HCT116 (cell line): Measurements from ENCODE around the gene TECTA. TPM values are rescaled to one million over a fixed set of nuclear protein-coding genes. Genes with fewer than 3 reads are reported as not detected.

Experiments used
- ATAC-seq: fragments of 200-7000 bp; cut with Tn5 transposase; 2 replicates; pipeline ENCODE4 v1.9.1; 2020; ENCODE audit warnings: mild to moderate bottlenecking, moderate library complexity
- BruUV-seq: library from RNA; stranded (reverse); fragments of 400-500 nt; replicated peaks from 2 replicates; lab custom pipeline; 2021; lab: Mats Ljungman, UMichigan
- CTCF ChIA-PET: fragments of 300-600 bp; sonication (Branson Sonifier 250); formaldehyde crosslinking; loops from one replicate; lab custom pipeline; 2021; ENCODE audit warnings: antibody characterized with exemption; lab: Charles Lee
- POLR2A ChIA-PET: fragments of 300-600, 350-600 bp; sonication (Branson Sonifier 250); formaldehyde crosslinking; loops from one replicate; lab custom pipeline; 2021; ENCODE audit warnings: antibody characterized with exemption; lab: Charles Lee
- RAD21 ChIA-PET, 2 experiments: fragments of 300-600 bp; sonication (Branson Sonifier 250); formaldehyde crosslinking; loops; one replicate each; lab custom pipeline; 2023; ENCODE audit warnings: low total read pairs in 2 of 2; ENCODE audit not compliant: uncharacterized antibody in 2 of 2, unreplicated experiment in 2 of 2, low non-redundant PET in 1 of 2; lab: Charles Lee
- DNase-seq: peaks from one replicate; pipeline ENCODE4 v3.0.0-alpha.2; 2010; ENCODE audit warnings: low read depth, low spot score
- H2AFZ ChIP-seq: fragments of 200-600 bp; shearing (Covaris generic), sonication (generic); 2 replicates; pipeline ENCODE4 v1.6.1; 2017; ENCODE audit warnings: low read depth, mixed run types, mixed read lengths, antibody characterized with exemption, low read length; ENCODE audit not compliant: poor library complexity, severe bottlenecking
- H3K27ac ChIP-seq: 2 replicates; pipeline ENCODE4 v1.5.1; 2012; ENCODE audit warnings: low read depth, low read length
- H3K27me3 ChIP-seq: fragments of 200-600 bp; sonication (generic); 2 replicates; pipeline ENCODE4 v1.6.1; 2016; ENCODE audit warnings: mixed run types, low read length, mixed read lengths; ENCODE audit not compliant: insufficient read depth
- H3K36me3 ChIP-seq, 2 experiments: fragments of 200-500 bp in 1 of 2; fragments of 200-600 bp in 1 of 2; sonication (Bioruptor generic) in 1 of 2; sonication (generic) in 1 of 2; 2 replicates each; pipeline versions ENCODE4 v1.5.1 to v1.6.1; 2014 to 2016; ENCODE audit warnings: low read length in 2 of 2, inconsistent platforms in 1 of 2, mixed read lengths in 1 of 2, mixed run types in 1 of 2; ENCODE audit not compliant: insufficient read depth in 2 of 2, control insufficient read depth in 1 of 2
- H3K4me1 ChIP-seq, 2 experiments: fragments of 200-600 bp in 1 of 2; sonication (generic) in 1 of 2; 2 replicates each; pipeline versions ENCODE4 v1.5.1 to v1.6.1; 2012 to 2017; ENCODE audit warnings: low read length in 2 of 2, inconsistent platforms in 1 of 2, mild to moderate bottlenecking in 1 of 2, mixed read lengths in 1 of 2, mixed run types in 1 of 2, moderate library complexity in 1 of 2; ENCODE audit not compliant: insufficient read depth in 2 of 2, control insufficient read depth in 1 of 2
- H3K4me2 ChIP-seq: fragments of 200-600 bp; sonication (generic); 2 replicates; pipeline ENCODE4 v1.6.1; 2017; ENCODE audit warnings: mixed run types, low read length, mixed read lengths
- H3K4me3 ChIP-seq, 2 experiments: fragments of 200-600 bp in 1 of 2; sonication (generic) in 1 of 2; replicated peaks in 1 of 2; 2 replicates each; pipeline ENCODE4 v1.5.1; 2011 to 2016; ENCODE audit warnings: low read length in 2 of 2, control low read depth in 1 of 2, low read depth in 1 of 2, mild to moderate bottlenecking in 1 of 2, mixed read lengths in 1 of 2, mixed run types in 1 of 2
- H3K79me2 ChIP-seq: fragments of 200-600 bp; sonication (generic); 2 replicates; pipeline ENCODE4 v1.6.1; 2017; ENCODE audit warnings: mild to moderate bottlenecking, mixed run types, low read length, moderate library complexity, mixed read lengths; ENCODE audit not compliant: insufficient read depth
- H3K9ac ChIP-seq: fragments of 200-600 bp; sonication (generic); 2 replicates; pipeline ENCODE4 v1.6.1; 2016; ENCODE audit warnings: low read length, mixed read lengths
- H3K9me2 ChIP-seq: fragments of 200-600 bp; sonication (generic), shearing (Covaris generic); 2 replicates; pipeline ENCODE4 v1.6.1; 2017; ENCODE audit warnings: mixed run types, mild to moderate bottlenecking, moderate library complexity; ENCODE audit not compliant: insufficient read depth
- H3K9me3 ChIP-seq, 2 experiments: fragments of 200-500 bp in 1 of 2; fragments of 200-600 bp in 1 of 2; sonication (Bioruptor generic) in 1 of 2; sonication (generic) in 1 of 2; 2 replicates each; pipeline ENCODE4 v1.6.1; 2014 to 2017; ENCODE audit warnings: low read length in 2 of 2, mixed read lengths in 2 of 2, inconsistent platforms in 1 of 2, low read depth in 1 of 2, mild to moderate bottlenecking in 1 of 2, mixed run types in 1 of 2, moderate library complexity in 1 of 2; ENCODE audit not compliant: control insufficient read depth in 1 of 2, insufficient read depth in 1 of 2
- H4K20me1 ChIP-seq: fragments of 200-600 bp; sonication (generic), shearing (Covaris generic); 2 replicates; pipeline ENCODE4 v1.6.1; 2017; ENCODE audit warnings: mixed run types, mild to moderate bottlenecking, moderate library complexity; ENCODE audit not compliant: insufficient read depth
- EGR1 ChIP-seq: IDR thresholded peaks from 2 replicates; pipeline ENCODE4 v1.6.1; 2012; ENCODE audit warnings: low read depth
- ELF1 ChIP-seq: IDR thresholded peaks from 2 replicates; pipeline ENCODE4 v1.6.1; 2012; ENCODE audit warnings: low read depth, borderline replicate concordance
- EZH2 ChIP-seq: fragments of 200-600 bp; sonication (generic); IDR thresholded peaks from 2 replicates; pipeline ENCODE4 v1.6.1; 2017; ENCODE audit warnings: antibody characterized with exemption, mixed run types
- EZH2phosphoT487 ChIP-seq: fragments of 200-600 bp; IDR thresholded peaks from 2 replicates; pipeline ENCODE4 v1.6.1; 2018; ENCODE audit warnings: antibody characterized with exemption, borderline replicate concordance
- JUND ChIP-seq: IDR thresholded peaks from 2 replicates; pipeline ENCODE4 v1.6.1; 2012
- POLR2AphosphoS5 ChIP-seq: IDR thresholded peaks from 2 replicates; pipeline ENCODE4 v1.6.1; 2011; ENCODE audit warnings: mild to moderate bottlenecking, low read depth, low read length, moderate library complexity
- SIN3A ChIP-seq: IDR thresholded peaks from 2 replicates; pipeline ENCODE4 v1.6.1; 2012; ENCODE audit warnings: low read depth
- SP1 ChIP-seq: IDR thresholded peaks from 2 replicates; pipeline ENCODE4 v1.6.1; 2012; ENCODE audit warnings: low read depth
- SRF ChIP-seq: IDR thresholded peaks from 2 replicates; pipeline ENCODE4 v1.6.1; 2012; ENCODE audit warnings: low read depth
- TCF7L2 ChIP-seq: IDR thresholded peaks from 2 replicates; pipeline ENCODE4 v1.7.0; 2011; ENCODE audit warnings: borderline replicate concordance, inconsistent platforms; ENCODE audit not compliant: insufficient read depth, insufficient read length; ENCODE audit errors: extremely low read depth
- YY1 ChIP-seq: IDR thresholded peaks from 2 replicates; pipeline ENCODE4 v1.6.1; 2011; ENCODE audit warnings: low read length, low read depth, moderate library complexity, mild to moderate bottlenecking; ENCODE audit not compliant: insufficient replicate concordance; ENCODE audit errors: extremely low read depth
- ZNF274 ChIP-seq: fragments of 200-500 bp; sonication (Bioruptor generic); IDR thresholded peaks from 2 replicates; pipeline ENCODE4 v1.6.1; 2014; ENCODE audit warnings: mild to moderate bottlenecking, low read depth, low read length, inconsistent platforms
- intact Hi-C: fragments of 100-400 bp; cut with micrococcal nuclease; formaldehyde crosslinking; loops from 2 replicates; pipeline ENCODE4 v1.10.0; 2022
- total RNA-seq: library from RNA; stranded (reverse); gene quantifications from one replicate; pipeline ENCODE4 v1.2.1, GENCODE V29; 2021; ENCODE audit not compliant: unreplicated experiment
- TF ChIP-seq, protein P1 (sequence below): IDR thresholded peaks from 2 replicates; pipeline ENCODE4 v1.6.1; 2012
- TF ChIP-seq, protein P2 (sequence below): IDR thresholded peaks from 2 replicates; pipeline ENCODE4 v1.6.1; 2012; ENCODE audit warnings: low read depth

TECTA gene
- total RNA-seq, 1 experiment from 2014 or later = 0.81 TPM

DNA sequence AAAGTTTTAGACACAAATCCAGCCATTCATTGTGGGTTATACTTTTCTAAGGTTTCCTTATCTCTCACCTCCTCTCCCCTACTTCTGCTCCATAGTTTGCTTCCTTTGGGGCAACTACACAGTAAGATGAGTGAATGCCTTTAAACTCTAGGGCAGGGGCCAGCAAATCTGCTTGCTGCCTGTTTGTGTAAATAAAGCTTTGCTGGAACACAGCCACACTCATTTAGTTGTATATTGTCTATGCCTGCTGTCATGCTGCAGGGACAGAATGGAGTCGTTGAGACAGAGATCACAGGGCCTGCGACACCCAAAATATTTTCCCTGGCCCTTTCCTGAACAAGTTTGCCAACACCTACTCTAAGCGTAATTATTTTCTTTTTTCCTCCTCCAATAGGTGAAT is 58.7 kb downstream of the TECTA start:
- H4K20me1 ChIP-seq = no peaks in the 10 kb centered on the region
- DNase-seq = no peak
- no peaks in the 10 kb centered on the region for H3K9me3 ChIP-seq
- H3K27ac ChIP-seq = no peak overlapping the region
- RAD21 ChIA-PET = no interaction called here
- POLR2A ChIA-PET = no interaction called here
- CTCF ChIA-PET = no interaction called here
- intact Hi-C loops = no loop called here
- no peak overlapping the region for H2AFZ ChIP-seq
- no peak for ATAC-seq
- no peaks in the 10 kb centered on the region for H3K9me2 ChIP-seq
- no peak overlapping the region for H3K9ac ChIP-seq
- no peak overlapping the region for H3K4me2 ChIP-seq
- BruUV-seq = no TSS peak
- no peaks in the 10 kb centered on the region for H3K36me3 ChIP-seq
- 0 out of 2 replicates have a peak, but pooled peaks cover under 1% of the 10 kb centered on the region for H3K27me3 ChIP-seq
- H3K79me2 ChIP-seq = no peaks in the 10 kb centered on the region
- no peak overlapping the region for H3K4me3 ChIP-seq
- H3K4me1 ChIP-seq = peaks cover 0 to 9% of the 10 kb centered on the region in 2 experiments; a peak in 2 of 4 replicates
- TF ChIP-seq SIN3A (no peak), YY1 (no peak), ZNF274 (no peak), SP1 (no peak), EZH2phosphoT487 (no peak), EGR1 (no peak), POLR2AphosphoS5 (no peak), SRF (no peak), ELF1 (no peak), JUND (no peak), TCF7L2 (no peak), EZH2 (no peak)
- TF ChIP-seq, protein P1, sequence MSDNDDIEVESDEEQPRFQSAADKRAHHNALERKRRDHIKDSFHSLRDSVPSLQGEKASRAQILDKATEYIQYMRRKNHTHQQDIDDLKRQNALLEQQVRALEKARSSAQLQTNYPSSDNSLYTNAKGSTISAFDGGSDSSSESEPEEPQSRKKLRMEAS = no peak
- TF ChIP-seq, protein P2, sequence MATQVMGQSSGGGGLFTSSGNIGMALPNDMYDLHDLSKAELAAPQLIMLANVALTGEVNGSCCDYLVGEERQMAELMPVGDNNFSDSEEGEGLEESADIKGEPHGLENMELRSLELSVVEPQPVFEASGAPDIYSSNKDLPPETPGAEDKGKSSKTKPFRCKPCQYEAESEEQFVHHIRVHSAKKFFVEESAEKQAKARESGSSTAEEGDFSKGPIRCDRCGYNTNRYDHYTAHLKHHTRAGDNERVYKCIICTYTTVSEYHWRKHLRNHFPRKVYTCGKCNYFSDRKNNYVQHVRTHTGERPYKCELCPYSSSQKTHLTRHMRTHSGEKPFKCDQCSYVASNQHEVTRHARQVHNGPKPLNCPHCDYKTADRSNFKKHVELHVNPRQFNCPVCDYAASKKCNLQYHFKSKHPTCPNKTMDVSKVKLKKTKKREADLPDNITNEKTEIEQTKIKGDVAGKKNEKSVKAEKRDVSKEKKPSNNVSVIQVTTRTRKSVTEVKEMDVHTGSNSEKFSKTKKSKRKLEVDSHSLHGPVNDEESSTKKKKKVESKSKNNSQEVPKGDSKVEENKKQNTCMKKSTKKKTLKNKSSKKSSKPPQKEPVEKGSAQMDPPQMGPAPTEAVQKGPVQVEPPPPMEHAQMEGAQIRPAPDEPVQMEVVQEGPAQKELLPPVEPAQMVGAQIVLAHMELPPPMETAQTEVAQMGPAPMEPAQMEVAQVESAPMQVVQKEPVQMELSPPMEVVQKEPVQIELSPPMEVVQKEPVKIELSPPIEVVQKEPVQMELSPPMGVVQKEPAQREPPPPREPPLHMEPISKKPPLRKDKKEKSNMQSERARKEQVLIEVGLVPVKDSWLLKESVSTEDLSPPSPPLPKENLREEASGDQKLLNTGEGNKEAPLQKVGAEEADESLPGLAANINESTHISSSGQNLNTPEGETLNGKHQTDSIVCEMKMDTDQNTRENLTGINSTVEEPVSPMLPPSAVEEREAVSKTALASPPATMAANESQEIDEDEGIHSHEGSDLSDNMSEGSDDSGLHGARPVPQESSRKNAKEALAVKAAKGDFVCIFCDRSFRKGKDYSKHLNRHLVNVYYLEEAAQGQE = no peak
